Caco-2 (cell line): ENCODE data around the gene TFIP11. TPM values are rescaled to one million over a fixed set of nuclear protein-coding genes. Genes with fewer than 3 reads are reported as not detected.

Experiments
- BruUV-seq: library from RNA; stranded (reverse); fragments of 400-500 nt; replicated peaks from 2 replicates; lab custom pipeline; 2021; lab: Mats Ljungman, UMichigan
- CTCF ChIA-PET: fragments of 300-600 bp; sonication (Branson Sonifier 250); formaldehyde crosslinking; loops from one replicate; lab custom pipeline; 2022; ENCODE audit warnings: antibody characterized with exemption; lab: Charles Lee
- POLR2A ChIA-PET: fragments of 300-600 bp; sonication (Branson Sonifier 250); formaldehyde crosslinking; loops from one replicate; lab custom pipeline; 2022; ENCODE audit warnings: antibody characterized with exemption; lab: Charles Lee
- DNase-seq, 2 experiments: peaks; one replicate each; pipeline versions ENCODE4 v3.0.0 to v3.0.0-alpha.2; 2020 to 2022
- H3K27me3 ChIP-seq: replicated peaks from 2 replicates; pipeline ENCODE4 v1.6.0; 2011; ENCODE audit warnings: low read length; ENCODE audit not compliant: control insufficient read depth, insufficient read depth
- H3K36me3 ChIP-seq: 2 replicates; pipeline ENCODE4 v1.5.1; 2011; ENCODE audit warnings: low read length; ENCODE audit not compliant: control insufficient read depth, insufficient read depth
- H3K4me1 ChIP-seq: fragments of 250-450 bp; sonication (Bioruptor Pico); 2 replicates; pipeline ENCODE4 v1.5.1; 2020; ENCODE audit warnings: mild to moderate bottlenecking
- H3K4me3 ChIP-seq: 2 replicates; pipeline ENCODE4 v1.5.1; 2011; ENCODE audit warnings: low read depth, mild to moderate bottlenecking, control low read depth, low read length
- H3K9me3 ChIP-seq: fragments of 250-450 bp; sonication (Bioruptor Pico); 2 replicates; pipeline ENCODE4 v1.5.1; 2020; ENCODE audit warnings: mild to moderate bottlenecking, moderate library complexity
- H3K27ac Mint-ChIP-seq: one replicate; pipeline ENCODE4 v1.8.0; 2022; ENCODE audit warnings: mixed read lengths; ENCODE audit not compliant: unreplicated experiment
- H3K27me3 Mint-ChIP-seq: one replicate; pipeline ENCODE4 v1.8.0; 2022; ENCODE audit warnings: mixed read lengths; ENCODE audit not compliant: insufficient read depth, unreplicated experiment
- H3K36me3 Mint-ChIP-seq: one replicate; pipeline ENCODE4 v1.8.0; 2022; ENCODE audit warnings: mild to moderate bottlenecking, mixed read lengths; ENCODE audit not compliant: insufficient read depth, unreplicated experiment
- H3K4me1 Mint-ChIP-seq: one replicate; pipeline ENCODE4 v1.8.0; 2022; ENCODE audit warnings: low read depth, mixed read lengths; ENCODE audit not compliant: unreplicated experiment
- H3K4me3 Mint-ChIP-seq: one replicate; pipeline ENCODE4 v1.8.0; 2022; ENCODE audit warnings: mild to moderate bottlenecking, moderate library complexity, mixed read lengths; ENCODE audit not compliant: unreplicated experiment
- H3K9me3 Mint-ChIP-seq: one replicate; pipeline ENCODE4 v1.8.0; 2022; ENCODE audit warnings: mixed read lengths; ENCODE audit not compliant: unreplicated experiment
- intact Hi-C: fragments of 100-400 bp; cut with micrococcal nuclease; formaldehyde crosslinking; loops from one replicate; pipeline ENCODE4 v1.10.0; 2022; ENCODE audit not compliant: unreplicated experiment
- total RNA-seq: library from RNA; stranded (reverse); gene quantifications from 2 replicates; pipeline ENCODE4 v1.2.3, GENCODE V29; 2022
- TF ChIP-seq, protein P1 (sequence below), 2 experiments: fragments of 200-600 bp in 1 of 2; IDR thresholded peaks; 1 replicate in 1 of 2; 2 replicates in 1 of 2; pipeline versions ENCODE4 v1.5.1 to v1.8.0; 2011 to 2022; ENCODE audit warnings: antibody characterized with exemption in 1 of 2, control low read depth in 1 of 2, inconsistent platforms in 1 of 2, low read depth in 1 of 2, low read length in 1 of 2, mild to moderate bottlenecking in 1 of 2, moderate library complexity in 1 of 2; ENCODE audit not compliant: insufficient read depth in 1 of 2, severe bottlenecking in 1 of 2, unreplicated experiment in 1 of 2

Gene TFIP11
- total RNA-seq, 1 experiment from 2014 or later = 27.7 TPM

- H3K27ac Mint-ChIP-seq = no peak overlapping the region
- ChIA-PET CTCF (no interaction called here), POLR2A (interaction anchor here (0.9 kb wide), 1 partner anchor 11 kb away, joined by 4 read pairs; no protein-coding TSS in a partner anchor)
- intact Hi-C loops = no loop called here
- H3K36me3 Mint-ChIP-seq = peaks cover 43% of the 10 kb centered on the region
- H3K4me3 Mint-ChIP-seq = no peak overlapping the region
- H3K9me3 Mint-ChIP-seq = no peaks in the 10 kb centered on the region
- TF ChIP-seq, protein P1, sequence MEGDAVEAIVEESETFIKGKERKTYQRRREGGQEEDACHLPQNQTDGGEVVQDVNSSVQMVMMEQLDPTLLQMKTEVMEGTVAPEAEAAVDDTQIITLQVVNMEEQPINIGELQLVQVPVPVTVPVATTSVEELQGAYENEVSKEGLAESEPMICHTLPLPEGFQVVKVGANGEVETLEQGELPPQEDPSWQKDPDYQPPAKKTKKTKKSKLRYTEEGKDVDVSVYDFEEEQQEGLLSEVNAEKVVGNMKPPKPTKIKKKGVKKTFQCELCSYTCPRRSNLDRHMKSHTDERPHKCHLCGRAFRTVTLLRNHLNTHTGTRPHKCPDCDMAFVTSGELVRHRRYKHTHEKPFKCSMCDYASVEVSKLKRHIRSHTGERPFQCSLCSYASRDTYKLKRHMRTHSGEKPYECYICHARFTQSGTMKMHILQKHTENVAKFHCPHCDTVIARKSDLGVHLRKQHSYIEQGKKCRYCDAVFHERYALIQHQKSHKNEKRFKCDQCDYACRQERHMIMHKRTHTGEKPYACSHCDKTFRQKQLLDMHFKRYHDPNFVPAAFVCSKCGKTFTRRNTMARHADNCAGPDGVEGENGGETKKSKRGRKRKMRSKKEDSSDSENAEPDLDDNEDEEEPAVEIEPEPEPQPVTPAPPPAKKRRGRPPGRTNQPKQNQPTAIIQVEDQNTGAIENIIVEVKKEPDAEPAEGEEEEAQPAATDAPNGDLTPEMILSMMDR (IDR thresholded peaks at IDR 0.05; ENCODE audit: insufficient read depth in 1 of 2, low read depth in 1 of 2, low read length in 1 of 2, severe bottlenecking in 1 of 2, unreplicated experiment in 1 of 2) = no peak
- no peaks in the 10 kb centered on the region for H3K27me3 Mint-ChIP-seq
- Histone ChIP-seq H3K4me3 (no peak overlapping the region), H3K36me3 (peaks cover 2% of the 10 kb centered on the region), H3K27me3 (no peaks in the 10 kb centered on the region), H3K9me3 (no peaks in the 10 kb centered on the region), H3K4me1 (no peaks in the 10 kb centered on the region)
- BruUV-seq = no TSS peak
- H3K4me1 Mint-ChIP-seq = no peaks in the 10 kb centered on the region
- no peak for DNase-seq
These were observed 40.8 kb downstream of the TFIP11 start for GRCh38 chr22:26471522-26471921.

- TF ChIP-seq, protein P1 (IDR thresholded peaks at IDR 0.05; ENCODE audit: insufficient read depth in 1 of 2, low read depth in 1 of 2, low read length in 1 of 2, severe bottlenecking in 1 of 2, unreplicated experiment in 1 of 2) = no peak
- POLR2A ChIA-PET = interaction anchor here (0.9 kb wide), 1 partner anchor 12 kb away, joined by 4 read pairs; no protein-coding TSS in a partner anchor
- CTCF ChIA-PET = no interaction called here
- Histone ChIP-seq H3K27me3 (no peaks in the 10 kb centered on the region), H3K4me1 (no peaks in the 10 kb centered on the region), H3K9me3 (no peaks in the 10 kb centered on the region), H3K36me3 (peaks cover 2% of the 10 kb centered on the region), H3K4me3 (no peak overlapping the region)
- Mint-ChIP-seq H3K4me1 (no peaks in the 10 kb centered on the region), H3K27ac (no peak overlapping the region), H3K27me3 (no peaks in the 10 kb centered on the region), H3K36me3 (peaks cover 43% of the 10 kb centered on the region), H3K9me3 (no peaks in the 10 kb centered on the region), H3K4me3 (no peak overlapping the region)
- intact Hi-C loops = no loop called here
- no peak for DNase-seq
- BruUV-seq = no TSS peak
These were observed 41.5 kb downstream of the TFIP11 start for GRCh38 chr22:26470807-26471206.

- ChIA-PET POLR2A (no interaction called here), CTCF (no interaction called here)
- H3K27me3 Mint-ChIP-seq = no peaks in the 10 kb centered on the region
- H3K4me3 ChIP-seq = no peak overlapping the region
- H3K9me3 ChIP-seq = no peaks in the 10 kb centered on the region
- H3K36me3 Mint-ChIP-seq = peaks cover 50% of the 10 kb centered on the region
- no peak overlapping the region for H3K4me3 Mint-ChIP-seq
- no peaks in the 10 kb centered on the region for H3K4me1 ChIP-seq
- H3K4me1 Mint-ChIP-seq = no peaks in the 10 kb centered on the region
- no peaks in the 10 kb centered on the region for H3K9me3 Mint-ChIP-seq
- TF ChIP-seq, protein P1 (IDR thresholded peaks at IDR 0.05; ENCODE audit: insufficient read depth in 1 of 2, low read depth in 1 of 2, low read length in 1 of 2, severe bottlenecking in 1 of 2, unreplicated experiment in 1 of 2) = no peak
- DNase-seq = no peak
- no peak overlapping the region for H3K27ac Mint-ChIP-seq
- H3K36me3 ChIP-seq = peaks cover 2% of the 10 kb centered on the region
- BruUV-seq = no TSS peak
- intact Hi-C loops = no loop called here
- H3K27me3 ChIP-seq = no peaks in the 10 kb centered on the region
These were observed 46.1 kb downstream of the TFIP11 start for GRCh38 chr22:26466196-26466595.
